ENCODE measurements around the gene VPS33B.

- TF ChIP-seq, protein P1, sequence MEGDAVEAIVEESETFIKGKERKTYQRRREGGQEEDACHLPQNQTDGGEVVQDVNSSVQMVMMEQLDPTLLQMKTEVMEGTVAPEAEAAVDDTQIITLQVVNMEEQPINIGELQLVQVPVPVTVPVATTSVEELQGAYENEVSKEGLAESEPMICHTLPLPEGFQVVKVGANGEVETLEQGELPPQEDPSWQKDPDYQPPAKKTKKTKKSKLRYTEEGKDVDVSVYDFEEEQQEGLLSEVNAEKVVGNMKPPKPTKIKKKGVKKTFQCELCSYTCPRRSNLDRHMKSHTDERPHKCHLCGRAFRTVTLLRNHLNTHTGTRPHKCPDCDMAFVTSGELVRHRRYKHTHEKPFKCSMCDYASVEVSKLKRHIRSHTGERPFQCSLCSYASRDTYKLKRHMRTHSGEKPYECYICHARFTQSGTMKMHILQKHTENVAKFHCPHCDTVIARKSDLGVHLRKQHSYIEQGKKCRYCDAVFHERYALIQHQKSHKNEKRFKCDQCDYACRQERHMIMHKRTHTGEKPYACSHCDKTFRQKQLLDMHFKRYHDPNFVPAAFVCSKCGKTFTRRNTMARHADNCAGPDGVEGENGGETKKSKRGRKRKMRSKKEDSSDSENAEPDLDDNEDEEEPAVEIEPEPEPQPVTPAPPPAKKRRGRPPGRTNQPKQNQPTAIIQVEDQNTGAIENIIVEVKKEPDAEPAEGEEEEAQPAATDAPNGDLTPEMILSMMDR (IDR thresholded peaks at IDR 0.05), result no peak
- no peak for TF ChIP-seq POLR2A (IDR thresholded peaks at IDR 0.05)
Measured at GRCh38 chr15:90979582-90979981, 42.8 kb downstream of the VPS33B start.

All from testis (tissue), 2 donors.